Peyer's patch (tissue), 4 donors: ENCODE measurements around the gene NOS1.

Experiments used
- POLR2A ChIP-seq, 2 donors: fragments of 450-650 bp; IDR thresholded peaks; one replicate each; pipeline ENCODE4 v1.5.1; 2017; ENCODE audit warnings: antibody characterized with exemption in 2 of 2, mild to moderate bottlenecking in 2 of 2, moderate library complexity in 2 of 2
- TF ChIP-seq, protein P1 (sequence below), 6 experiments: fragments of 450-650 bp in 4 of 6; fragments of 200-600 bp in 2 of 6; sonication (generic) in 1 of 6; IDR thresholded peaks; one replicate each; pipeline ENCODE4 v1.5.1; 2017 to 2019; ENCODE audit warnings: antibody characterized with exemption in 6 of 6, mild to moderate bottlenecking in 3 of 6, moderate library complexity in 1 of 6

DNA sequence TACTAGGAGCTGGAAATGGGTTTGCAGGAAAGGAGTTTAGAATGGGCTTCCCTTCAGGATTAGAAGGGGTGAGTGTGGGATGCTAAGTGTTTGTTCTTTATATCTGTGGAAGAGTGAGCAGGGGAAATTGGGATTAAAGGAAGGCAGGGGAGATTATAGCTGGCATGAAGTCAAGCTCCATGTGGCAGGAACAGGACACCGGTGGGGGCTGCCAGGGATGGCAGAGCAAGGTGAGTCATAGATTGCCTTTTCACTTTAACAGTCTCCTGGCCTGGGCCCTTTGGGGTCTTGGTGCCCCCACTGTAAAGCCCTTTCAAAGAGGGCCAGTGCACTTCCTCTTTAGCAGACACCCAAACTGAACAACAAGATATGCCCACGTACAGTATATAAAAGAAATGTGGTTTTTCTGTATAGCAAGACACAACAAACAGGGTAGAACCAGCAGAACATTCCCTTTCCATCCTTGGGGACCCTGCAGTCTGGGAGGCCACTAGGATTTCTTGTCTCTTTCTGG is 148.1 kb downstream of the NOS1 start:
- TF ChIP-seq, protein P1, sequence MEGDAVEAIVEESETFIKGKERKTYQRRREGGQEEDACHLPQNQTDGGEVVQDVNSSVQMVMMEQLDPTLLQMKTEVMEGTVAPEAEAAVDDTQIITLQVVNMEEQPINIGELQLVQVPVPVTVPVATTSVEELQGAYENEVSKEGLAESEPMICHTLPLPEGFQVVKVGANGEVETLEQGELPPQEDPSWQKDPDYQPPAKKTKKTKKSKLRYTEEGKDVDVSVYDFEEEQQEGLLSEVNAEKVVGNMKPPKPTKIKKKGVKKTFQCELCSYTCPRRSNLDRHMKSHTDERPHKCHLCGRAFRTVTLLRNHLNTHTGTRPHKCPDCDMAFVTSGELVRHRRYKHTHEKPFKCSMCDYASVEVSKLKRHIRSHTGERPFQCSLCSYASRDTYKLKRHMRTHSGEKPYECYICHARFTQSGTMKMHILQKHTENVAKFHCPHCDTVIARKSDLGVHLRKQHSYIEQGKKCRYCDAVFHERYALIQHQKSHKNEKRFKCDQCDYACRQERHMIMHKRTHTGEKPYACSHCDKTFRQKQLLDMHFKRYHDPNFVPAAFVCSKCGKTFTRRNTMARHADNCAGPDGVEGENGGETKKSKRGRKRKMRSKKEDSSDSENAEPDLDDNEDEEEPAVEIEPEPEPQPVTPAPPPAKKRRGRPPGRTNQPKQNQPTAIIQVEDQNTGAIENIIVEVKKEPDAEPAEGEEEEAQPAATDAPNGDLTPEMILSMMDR (IDR thresholded peaks at IDR 0.05) = no peak
- TF ChIP-seq POLR2A (IDR thresholded peaks at IDR 0.05) = no peak
